HG03457 (cell line): ENCODE measurements around the gene AKAP7.
"Not testable (repeated sequence)": the region's sequence is repeated elsewhere in the genome, so short reads cannot be mapped to it uniquely, and the experiment has no call there.

Experiments
- ATAC-seq: cut with Tn5 transposase; IDR thresholded peaks from one replicate; pipeline ENCODE4 v1.9.1; 2021; ENCODE audit warnings: moderate number of reproducible peaks; ENCODE audit not compliant: unreplicated experiment

Gene AKAP7

GRCh38 chr6:131250936-131251335 is 115.7 kb downstream of the AKAP7 start:
- no peak for ATAC-seq

GRCh38 chr6:131251590-131252199 is 116.4 kb downstream of the AKAP7 start:
- ATAC-seq, result no peak

GRCh38 chr6:131255434-131255833 is 120.2 kb downstream of the AKAP7 start:
- no peak for ATAC-seq

GRCh38 chr6:131255911-131256310 is 120.6 kb downstream of the AKAP7 start:
- no peak for ATAC-seq

GRCh38 chr6:131257104-131257503 is 121.8 kb downstream of the AKAP7 start:
- no peak for ATAC-seq

- no peak for ATAC-seq
Measured at GRCh38 chr6:131258010-131258652, 122.9 kb downstream of the AKAP7 start.

GRCh38 chr6:131258816-131259476 is 123.7 kb downstream of the AKAP7 start:
- ATAC-seq, result no peak

- not testable (repeated sequence) for ATAC-seq
Measured at GRCh38 chr6:131260960-131261359, 125.7 kb downstream of the AKAP7 start.

GRCh38 chr6:131262060-131262459 is 126.8 kb downstream of the AKAP7 start:
- no peak for ATAC-seq

GRCh38 chr6:131265939-131266338 is 130.7 kb downstream of the AKAP7 start:
- ATAC-seq, result no peak

- no peak for ATAC-seq
Measured at GRCh38 chr6:131268303-131268702, 133.0 kb downstream of the AKAP7 start.

- no peak for ATAC-seq
Measured at GRCh38 chr6:131269565-131270391, 134.5 kb downstream of the AKAP7 start.

- ATAC-seq, result no peak
Measured at GRCh38 chr6:131270534-131270933, 135.3 kb downstream of the AKAP7 start.

- ATAC-seq, result no peak
Measured at GRCh38 chr6:131275273-131275672, 140.0 kb downstream of the AKAP7 start.

- ATAC-seq, result no peak
Measured at GRCh38 chr6:131277591-131277990, 142.3 kb downstream of the AKAP7 start.

GRCh38 chr6:131281471-131282270 is 146.4 kb downstream of the AKAP7 start:
- no peak for ATAC-seq

- no peak for ATAC-seq
Measured at GRCh38 chr6:131282365-131282764, 147.1 kb downstream of the AKAP7 start.

GRCh38 chr6:131283466-131284175 is 148.4 kb downstream of the AKAP7 start:
- ATAC-seq, result no peak

GRCh38 chr6:131285548-131285947 is 150.3 kb downstream of the AKAP7 start:
- no peak for ATAC-seq

GRCh38 chr6:131286469-131287040 is 151.3 kb downstream of the AKAP7 start:
- no peak for ATAC-seq
